Caco-2 (cell line): Measurements from ENCODE around the gene EEIG1. TPM values are rescaled to one million over a fixed set of nuclear protein-coding genes. Genes with fewer than 3 reads are reported as not detected.

Experiments used
- BruUV-seq: library from RNA; stranded (reverse); fragments of 400-500 nt; replicated peaks from 2 replicates; lab custom pipeline; 2021; lab: Mats Ljungman, UMichigan
- CTCF ChIA-PET: fragments of 300-600 bp; sonication (Branson Sonifier 250); formaldehyde crosslinking; loops from one replicate; lab custom pipeline; 2022; ENCODE audit warnings: antibody characterized with exemption; lab: Charles Lee
- POLR2A ChIA-PET: fragments of 300-600 bp; sonication (Branson Sonifier 250); formaldehyde crosslinking; loops from one replicate; lab custom pipeline; 2022; ENCODE audit warnings: antibody characterized with exemption; lab: Charles Lee
- DNase-seq, 2 experiments: peaks; one replicate each; pipeline versions ENCODE4 v3.0.0 to v3.0.0-alpha.2; 2020 to 2022
- H3K27me3 ChIP-seq: replicated peaks from 2 replicates; pipeline ENCODE4 v1.6.0; 2011; ENCODE audit warnings: low read length; ENCODE audit not compliant: control insufficient read depth, insufficient read depth
- H3K36me3 ChIP-seq: 2 replicates; pipeline ENCODE4 v1.5.1; 2011; ENCODE audit warnings: low read length; ENCODE audit not compliant: control insufficient read depth, insufficient read depth
- H3K4me1 ChIP-seq: fragments of 250-450 bp; sonication (Bioruptor Pico); 2 replicates; pipeline ENCODE4 v1.5.1; 2020; ENCODE audit warnings: mild to moderate bottlenecking
- H3K4me3 ChIP-seq: 2 replicates; pipeline ENCODE4 v1.5.1; 2011; ENCODE audit warnings: low read depth, mild to moderate bottlenecking, control low read depth, low read length
- H3K9me3 ChIP-seq: fragments of 250-450 bp; sonication (Bioruptor Pico); 2 replicates; pipeline ENCODE4 v1.5.1; 2020; ENCODE audit warnings: mild to moderate bottlenecking, moderate library complexity
- H3K27ac Mint-ChIP-seq: one replicate; pipeline ENCODE4 v1.8.0; 2022; ENCODE audit warnings: mixed read lengths; ENCODE audit not compliant: unreplicated experiment
- H3K27me3 Mint-ChIP-seq: one replicate; pipeline ENCODE4 v1.8.0; 2022; ENCODE audit warnings: mixed read lengths; ENCODE audit not compliant: insufficient read depth, unreplicated experiment
- H3K36me3 Mint-ChIP-seq: one replicate; pipeline ENCODE4 v1.8.0; 2022; ENCODE audit warnings: mild to moderate bottlenecking, mixed read lengths; ENCODE audit not compliant: insufficient read depth, unreplicated experiment
- H3K4me1 Mint-ChIP-seq: one replicate; pipeline ENCODE4 v1.8.0; 2022; ENCODE audit warnings: low read depth, mixed read lengths; ENCODE audit not compliant: unreplicated experiment
- H3K4me3 Mint-ChIP-seq: one replicate; pipeline ENCODE4 v1.8.0; 2022; ENCODE audit warnings: mild to moderate bottlenecking, moderate library complexity, mixed read lengths; ENCODE audit not compliant: unreplicated experiment
- H3K9me3 Mint-ChIP-seq: one replicate; pipeline ENCODE4 v1.8.0; 2022; ENCODE audit warnings: mixed read lengths; ENCODE audit not compliant: unreplicated experiment
- intact Hi-C: fragments of 100-400 bp; cut with micrococcal nuclease; formaldehyde crosslinking; loops from one replicate; pipeline ENCODE4 v1.10.0; 2022; ENCODE audit not compliant: unreplicated experiment
- total RNA-seq: library from RNA; stranded (reverse); gene quantifications from 2 replicates; pipeline ENCODE4 v1.2.3, GENCODE V29; 2022
- TF ChIP-seq, protein P1 (sequence below), 2 experiments: fragments of 200-600 bp in 1 of 2; IDR thresholded peaks; 1 replicate in 1 of 2; 2 replicates in 1 of 2; pipeline versions ENCODE4 v1.5.1 to v1.8.0; 2011 to 2022; ENCODE audit warnings: antibody characterized with exemption in 1 of 2, control low read depth in 1 of 2, inconsistent platforms in 1 of 2, low read depth in 1 of 2, low read length in 1 of 2, mild to moderate bottlenecking in 1 of 2, moderate library complexity in 1 of 2; ENCODE audit not compliant: insufficient read depth in 1 of 2, severe bottlenecking in 1 of 2, unreplicated experiment in 1 of 2

The EEIG1 gene
- total RNA-seq, 1 experiment from 2014 or later = 47.1 TPM

DNA sequence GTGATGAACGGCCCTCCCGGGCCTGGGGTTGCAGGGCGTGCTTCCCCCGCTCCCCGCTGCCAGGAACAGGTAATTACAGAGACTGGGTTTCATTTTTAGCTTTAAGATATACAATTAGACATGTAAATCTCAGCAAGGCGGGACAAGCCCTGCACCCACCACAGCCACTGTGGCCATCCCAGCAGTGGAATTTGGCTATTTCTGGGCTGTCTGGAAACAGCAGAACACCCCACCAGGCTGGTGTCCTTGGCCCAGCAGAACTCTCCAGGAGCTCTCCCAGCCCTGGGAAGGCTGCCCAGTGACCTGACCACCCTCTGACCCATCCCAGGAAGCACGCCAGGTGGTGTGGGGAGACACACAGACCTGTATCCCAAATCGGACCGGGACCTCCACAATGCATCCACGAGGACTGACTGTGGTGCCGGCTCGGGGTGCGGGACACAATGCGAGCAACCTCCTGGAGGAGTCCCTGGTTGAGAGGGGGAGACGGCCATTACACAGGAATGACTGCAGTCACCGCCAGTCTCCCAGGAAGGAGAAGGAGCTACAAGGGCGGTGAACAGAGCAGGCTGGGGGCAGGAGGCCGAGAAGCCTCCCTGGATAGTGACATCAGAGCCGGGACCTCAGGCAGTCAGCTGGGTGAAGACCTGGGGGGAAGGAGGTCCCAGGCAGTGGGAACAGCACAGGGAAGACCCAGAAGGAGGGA, 17.3 kb downstream of the EEIG1 start:
- Mint-ChIP-seq H3K27ac (peak overlapping the region; percentile 78), H3K4me3 (no peak overlapping the region), H3K4me1 (peaks cover 12% of the 10 kb centered on the region), H3K36me3 (peaks cover 33% of the 10 kb centered on the region), H3K9me3 (no peaks in the 10 kb centered on the region), H3K27me3 (no peaks in the 10 kb centered on the region)
- no peaks in the 10 kb centered on the region for H3K9me3 ChIP-seq
- TF ChIP-seq, protein P1, sequence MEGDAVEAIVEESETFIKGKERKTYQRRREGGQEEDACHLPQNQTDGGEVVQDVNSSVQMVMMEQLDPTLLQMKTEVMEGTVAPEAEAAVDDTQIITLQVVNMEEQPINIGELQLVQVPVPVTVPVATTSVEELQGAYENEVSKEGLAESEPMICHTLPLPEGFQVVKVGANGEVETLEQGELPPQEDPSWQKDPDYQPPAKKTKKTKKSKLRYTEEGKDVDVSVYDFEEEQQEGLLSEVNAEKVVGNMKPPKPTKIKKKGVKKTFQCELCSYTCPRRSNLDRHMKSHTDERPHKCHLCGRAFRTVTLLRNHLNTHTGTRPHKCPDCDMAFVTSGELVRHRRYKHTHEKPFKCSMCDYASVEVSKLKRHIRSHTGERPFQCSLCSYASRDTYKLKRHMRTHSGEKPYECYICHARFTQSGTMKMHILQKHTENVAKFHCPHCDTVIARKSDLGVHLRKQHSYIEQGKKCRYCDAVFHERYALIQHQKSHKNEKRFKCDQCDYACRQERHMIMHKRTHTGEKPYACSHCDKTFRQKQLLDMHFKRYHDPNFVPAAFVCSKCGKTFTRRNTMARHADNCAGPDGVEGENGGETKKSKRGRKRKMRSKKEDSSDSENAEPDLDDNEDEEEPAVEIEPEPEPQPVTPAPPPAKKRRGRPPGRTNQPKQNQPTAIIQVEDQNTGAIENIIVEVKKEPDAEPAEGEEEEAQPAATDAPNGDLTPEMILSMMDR (IDR thresholded peaks at IDR 0.05; ENCODE audit: insufficient read depth in 1 of 2, low read depth in 1 of 2, low read length in 1 of 2, severe bottlenecking in 1 of 2, unreplicated experiment in 1 of 2) = no peak
- H3K4me1 ChIP-seq = peaks cover 18% of the 10 kb centered on the region
- ChIA-PET CTCF (no interaction called here), POLR2A (no interaction called here)
- DNase-seq = no peak
- no TSS peak for BruUV-seq
- no peaks in the 10 kb centered on the region for H3K36me3 ChIP-seq
- intact Hi-C loops = no loop called here
- no peak overlapping the region for H3K4me3 ChIP-seq
- H3K27me3 ChIP-seq = no peaks in the 10 kb centered on the region

DNA sequence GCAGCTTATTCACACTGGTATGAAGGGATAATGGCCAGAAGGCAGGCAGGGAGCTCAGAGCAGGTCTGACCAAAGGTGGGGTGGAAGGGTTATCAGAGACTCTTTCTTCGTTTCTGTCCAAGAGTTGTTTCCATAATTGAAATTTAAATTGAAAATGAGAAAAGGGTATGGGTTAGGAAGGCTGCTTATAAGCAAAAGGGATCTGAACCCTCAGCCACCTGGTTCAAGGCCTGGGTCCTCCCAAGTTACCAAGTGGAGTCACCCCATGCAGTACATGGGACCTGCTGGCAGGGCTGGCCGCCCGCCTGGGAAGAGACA, 17.8 kb downstream of the EEIG1 start:
- CTCF ChIA-PET = no interaction called here
- H3K4me1 Mint-ChIP-seq = peaks cover 12% of the 10 kb centered on the region
- H3K4me1 ChIP-seq = peaks cover 13% of the 10 kb centered on the region

DNA sequence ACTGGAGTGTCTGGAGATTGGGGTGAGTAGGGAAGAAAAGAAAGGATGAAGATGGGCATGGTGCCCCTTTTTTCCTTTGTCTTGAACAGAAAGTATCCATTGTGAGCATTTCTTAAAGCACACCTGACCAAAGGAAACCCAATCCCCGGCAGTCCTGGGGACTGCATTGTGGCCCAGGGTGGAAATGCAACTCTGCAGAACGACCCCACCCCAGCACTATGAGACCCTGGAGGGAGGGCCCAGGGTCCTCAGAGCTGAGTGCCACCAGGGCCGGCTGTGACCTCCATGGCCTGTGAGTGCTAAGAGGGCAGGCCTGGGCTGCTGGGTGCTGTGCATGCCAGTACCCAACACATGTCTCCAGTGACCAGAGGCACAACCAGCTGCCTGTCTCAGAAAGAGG, 18.5 kb downstream of the EEIG1 start:
- CTCF ChIA-PET = no interaction called here
- Histone ChIP-seq H3K4me1 (peaks cover 12% of the 10 kb centered on the region), H3K4me3 (no peak overlapping the region), H3K36me3 (no peaks in the 10 kb centered on the region), H3K27me3 (no peaks in the 10 kb centered on the region), H3K9me3 (peaks cover 5% of the 10 kb centered on the region)
- no peak for DNase-seq
- BruUV-seq = no TSS peak
- intact Hi-C loops = no loop called here
- H3K4me3 Mint-ChIP-seq = no peak overlapping the region
- no peaks in the 10 kb centered on the region for H3K27me3 Mint-ChIP-seq
- TF ChIP-seq, protein P1 (IDR thresholded peaks at IDR 0.05; ENCODE audit: insufficient read depth in 1 of 2, low read depth in 1 of 2, low read length in 1 of 2, severe bottlenecking in 1 of 2, unreplicated experiment in 1 of 2) = no peak
- no peaks in the 10 kb centered on the region for H3K9me3 Mint-ChIP-seq
- peaks cover 29% of the 10 kb centered on the region for H3K36me3 Mint-ChIP-seq
- peaks cover 12% of the 10 kb centered on the region for H3K4me1 Mint-ChIP-seq
- POLR2A ChIA-PET = no interaction called here
- no peak overlapping the region for H3K27ac Mint-ChIP-seq

More for the DNA sequence above, 17.8 kb downstream of the EEIG1 start:
- Mint-ChIP-seq H3K4me3 (no peak overlapping the region), H3K27ac (no peak overlapping the region), H3K27me3 (no peaks in the 10 kb centered on the region), H3K9me3 (no peaks in the 10 kb centered on the region), H3K36me3 (peaks cover 33% of the 10 kb centered on the region)
- Histone ChIP-seq H3K27me3 (no peaks in the 10 kb centered on the region), H3K36me3 (no peaks in the 10 kb centered on the region), H3K9me3 (no peaks in the 10 kb centered on the region), H3K4me3 (no peak overlapping the region)
- no TSS peak for BruUV-seq
- POLR2A ChIA-PET = no interaction called here
- intact Hi-C loops = no loop called here
- DNase-seq = no peak
- TF ChIP-seq, protein P1 (IDR thresholded peaks at IDR 0.05; ENCODE audit: insufficient read depth in 1 of 2, low read depth in 1 of 2, low read length in 1 of 2, severe bottlenecking in 1 of 2, unreplicated experiment in 1 of 2) = no peak
